H1 (cell line): ENCODE data around the gene ZNF575.

Experiments used
- CTCF ChIP-seq, 3 experiments: IDR thresholded peaks; 1 replicate in 2 of 3; 2 replicates in 1 of 3; pipeline versions ENCODE4 v1.5.1 to v1.6.1; 2011; ENCODE audit warnings: low read length in 3 of 3, mild to moderate bottlenecking in 3 of 3, inconsistent platforms in 2 of 3, low read depth in 1 of 3, moderate library complexity in 1 of 3; ENCODE audit not compliant: insufficient read depth in 1 of 3; ENCODE audit errors: control extremely low read depth in 1 of 3
- JUND ChIP-seq: IDR thresholded peaks from 2 replicates; pipeline ENCODE4 v1.6.1; 2011; ENCODE audit warnings: mild to moderate bottlenecking, improper control_type of control experiment, low read length
- POLR2A ChIP-seq, 2 experiments: IDR thresholded peaks; 1 replicate in 1 of 2; 2 replicates in 1 of 2; pipeline ENCODE4 v1.6.1; 2011; ENCODE audit warnings: low read depth in 2 of 2, low read length in 2 of 2, mild to moderate bottlenecking in 2 of 2; ENCODE audit errors: control extremely low read depth in 1 of 2
- TAF1 ChIP-seq: IDR thresholded peaks from 2 replicates; pipeline ENCODE4 v1.6.1; 2011; ENCODE audit warnings: mild to moderate bottlenecking, low read depth, low read length
- USF2 ChIP-seq: IDR thresholded peaks from 2 replicates; pipeline ENCODE4 v1.6.1; 2011; ENCODE audit warnings: low read length, improper control_type of control experiment

GRCh38 chr19:43584484-43584883 is 51.5 kb downstream of the ZNF575 start:
- TF ChIP-seq CTCF (IDR thresholded peaks at IDR 0.05; ENCODE audit: control extremely low read depth in 1 of 3, insufficient read depth in 1 of 3, low read depth in 1 of 3, low read length in 3 of 3): no peak
- TF ChIP-seq TAF1: no peak
- no peak for TF ChIP-seq USF2
- TF ChIP-seq JUND: no peak
- TF ChIP-seq POLR2A (IDR thresholded peaks at IDR 0.05; ENCODE audit: control extremely low read depth in 1 of 2, low read depth in 2 of 2, low read length in 2 of 2): no peak
